Activated CD4-positive, alpha-beta T cell treated with anti-CD3 and anti-CD28 coated beads for 36 hours (primary cell): ENCODE data around the gene RDH5. TPM values are rescaled to one million over a fixed set of nuclear protein-coding genes. Genes with fewer than 3 reads are reported as not detected.

Experiments
- ATAC-seq: fragments of 200-7000 bp; cut with Tn5 transposase; one replicate; pipeline ENCODE4 v1.10.0; 2021; ENCODE audit warnings: mild to moderate bottlenecking, moderate library complexity
- CTCF ChIA-PET: fragments of 350-600 bp; sonication (Branson Sonifier 250); formaldehyde crosslinking; loops from one replicate; lab custom pipeline; 2021; ENCODE audit warnings: antibody characterized with exemption; lab: Charles Lee
- POLR2A ChIA-PET: fragments of 350-600 bp; sonication (Branson Sonifier 250); formaldehyde crosslinking; loops from one replicate; lab custom pipeline; 2021; ENCODE audit warnings: antibody characterized with exemption, inconsistent platforms; lab: Charles Lee
- DNase-seq: peaks from one replicate; pipeline ENCODE4 v3.0.0-alpha.2; 2020
- H3K27ac Mint-ChIP-seq: one replicate; pipeline ENCODE4 v1.8.0; 2021; ENCODE audit warnings: mixed read lengths
- H3K27me3 Mint-ChIP-seq: one replicate; pipeline ENCODE4 v1.8.0; 2021; ENCODE audit warnings: mixed read lengths
- H3K36me3 Mint-ChIP-seq: one replicate; pipeline ENCODE4 v1.8.0; 2021; ENCODE audit warnings: low read depth, mixed read lengths
- H3K4me1 Mint-ChIP-seq: one replicate; pipeline ENCODE4 v1.8.0; 2021; ENCODE audit warnings: mixed read lengths
- H3K4me3 Mint-ChIP-seq: one replicate; pipeline ENCODE4 v1.8.0; 2021; ENCODE audit warnings: mild to moderate bottlenecking, moderate library complexity, mixed read lengths
- H3K9me3 Mint-ChIP-seq: one replicate; pipeline ENCODE4 v1.8.0; 2021; ENCODE audit warnings: low read depth, mixed read lengths
- intact Hi-C, 2 experiments: fragments of 100-400 bp; cut with DNase I in 1 of 2; cut with micrococcal nuclease in 1 of 2; formaldehyde crosslinking; loops; one replicate each; pipeline versions ENCODE4 v1.14.2 to v1.15.1; 2022 to 2024; cut with DNase I, micrococcal nuclease
- total RNA-seq, 2 experiments: library from RNA; stranded (reverse); gene quantifications; one replicate each; pipeline ENCODE4 v1.2.3, GENCODE V29; 2021

Gene RDH5
- total RNA-seq: 10 to 100 TPM in 1 of 2 experiments, 1 to 10 TPM in 1; 9.6 to 12.2 TPM

DNA sequence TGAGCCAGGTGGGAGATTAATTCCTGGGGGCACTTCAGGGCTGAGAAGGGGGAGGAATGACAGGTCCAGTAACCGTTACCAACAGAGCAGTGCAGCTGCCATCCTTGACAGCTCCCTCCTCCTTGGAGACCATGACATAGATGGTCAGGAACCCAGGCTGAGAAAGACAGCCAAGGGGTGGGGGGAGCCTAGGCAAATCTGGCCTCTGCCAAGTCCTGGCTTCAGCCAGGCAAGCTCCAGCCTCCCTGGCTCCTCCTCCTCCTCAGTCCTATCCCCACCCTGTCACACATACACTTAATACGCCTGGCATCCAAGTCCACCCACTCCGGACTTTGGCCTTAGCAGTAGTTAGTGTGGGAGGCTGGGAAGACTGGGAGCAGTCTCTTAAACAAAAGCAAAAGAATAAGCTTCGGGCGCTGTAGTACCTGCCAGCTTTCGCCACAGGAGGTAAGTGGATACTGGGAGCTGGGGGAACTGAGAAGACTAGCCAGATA is at the start of gene RDH5:
RDH5 (plus strand) TSS at position 323 of the 494 bp plus-strand sequence. CDS start 792 bp downstream, outside the sequence.
- peak within 1 kb of the TSS; percentile 13 for H3K27ac Mint-ChIP-seq
- ATAC-seq (no peak), DNase-seq (no peak)
- peaks cover 7% of the 10 kb centered on the region for H3K36me3 Mint-ChIP-seq
- H3K27me3 Mint-ChIP-seq: peaks cover 2% of the 10 kb centered on the region
- CTCF ChIA-PET: interaction anchor here (0.6 to 6.6 kb wide), 6 partner anchors 10 to 1963 kb away, joined by 3 to 67 read pairs (median 3); partner anchors contain the start of gene CD63
- POLR2A ChIA-PET: no interaction called here
- no peak within 1 kb of the TSS for H3K4me3 Mint-ChIP-seq
- intact Hi-C loops: no loop called here
- peaks cover 33% of the 10 kb centered on the region for H3K4me1 Mint-ChIP-seq
- no peaks in the 10 kb centered on the region for H3K9me3 Mint-ChIP-seq

GRCh38 chr12:55671746-55672145 is 48.4 kb upstream of the RDH5 start:
- H3K4me3 Mint-ChIP-seq: no peak overlapping the region
- no peaks in the 10 kb centered on the region for H3K4me1 Mint-ChIP-seq
- no peaks in the 10 kb centered on the region for H3K36me3 Mint-ChIP-seq
- DNase-seq (no peak), ATAC-seq (no peak)
- no peaks in the 10 kb centered on the region for H3K9me3 Mint-ChIP-seq
- POLR2A ChIA-PET: no interaction called here
- peaks cover 12% of the 10 kb centered on the region for H3K27me3 Mint-ChIP-seq
- CTCF ChIA-PET: interaction anchor here (0.8 kb wide), 1 partner anchor 17 kb away, joined by 4 read pairs; no protein-coding TSS in a partner anchor
- intact Hi-C loops: no loop called here
- H3K27ac Mint-ChIP-seq: no peak overlapping the region

GRCh38 chr12:55673638-55674037 is 46.6 kb upstream of the RDH5 start:
- no peak for ATAC-seq
- peaks cover 12% of the 10 kb centered on the region for H3K27me3 Mint-ChIP-seq
- no peaks in the 10 kb centered on the region for H3K9me3 Mint-ChIP-seq
- no peaks in the 10 kb centered on the region for H3K4me1 Mint-ChIP-seq
- POLR2A ChIA-PET: no interaction called here
- DNase-seq: no peak
- CTCF ChIA-PET: interaction anchor here (0.6 to 2.8 kb wide), 5 partner anchors 17 to 1501 kb away, joined by 3 to 13 read pairs (median 3); no protein-coding TSS in a partner anchor
- H3K36me3 Mint-ChIP-seq: no peaks in the 10 kb centered on the region
- no peak overlapping the region for H3K27ac Mint-ChIP-seq
- no peak overlapping the region for H3K4me3 Mint-ChIP-seq
- intact Hi-C loops: no loop called here

DNA sequence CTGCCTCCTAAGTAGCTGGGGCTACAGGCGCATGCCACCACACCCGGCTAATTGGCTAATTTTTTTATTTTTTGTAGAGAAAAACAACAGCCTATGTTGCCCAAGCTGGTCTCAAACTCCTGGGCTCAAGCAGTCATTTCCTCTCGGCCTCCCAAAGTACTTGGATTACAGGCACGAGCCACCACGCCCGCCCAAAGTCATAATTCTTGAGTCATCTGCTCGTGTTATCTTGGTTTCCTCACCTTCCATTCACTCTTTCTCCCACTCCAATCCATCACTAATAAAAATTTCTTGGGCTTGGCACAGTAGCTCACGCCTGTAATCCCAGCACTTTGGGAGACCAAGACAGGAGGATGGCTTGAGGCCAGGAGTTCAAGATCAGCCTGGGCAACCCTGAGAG is 44.5 kb upstream of the RDH5 start:
- intact Hi-C loops: no loop called here
- Mint-ChIP-seq H3K27ac (no peak overlapping the region), H3K27me3 (peaks cover 22% of the 10 kb centered on the region), H3K9me3 (no peaks in the 10 kb centered on the region), H3K36me3 (no peaks in the 10 kb centered on the region), H3K4me1 (no peaks in the 10 kb centered on the region), H3K4me3 (no peak overlapping the region)
- ChIA-PET CTCF (interaction anchor here (2.8 kb wide), 1 partner anchor 19 kb away, joined by 13 read pairs; no protein-coding TSS in a partner anchor), POLR2A (no interaction called here)
- no peak for ATAC-seq
- DNase-seq: no peak

GRCh38 chr12:55676707-55677106 is 43.5 kb upstream of the RDH5 start:
- intact Hi-C loops: no loop called here
- Mint-ChIP-seq H3K27me3 (peaks cover 30% of the 10 kb centered on the region), H3K36me3 (no peaks in the 10 kb centered on the region), H3K4me3 (no peak overlapping the region), H3K9me3 (no peaks in the 10 kb centered on the region), H3K4me1 (peaks cover 9% of the 10 kb centered on the region), H3K27ac (no peak overlapping the region)
- no peak for ATAC-seq
- POLR2A ChIA-PET: interaction anchor here (0.5 kb wide), 1 partner anchor 12 kb away, joined by 3 read pairs; no protein-coding TSS in a partner anchor
- no peak for DNase-seq
- CTCF ChIA-PET: interaction anchor here (1.0 kb wide), 1 partner anchor 20 kb away, joined by 3 read pairs; no protein-coding TSS in a partner anchor

- ChIA-PET CTCF (no interaction called here), POLR2A (no interaction called here)
- no peak for DNase-seq
- intact Hi-C loops: no loop called here
- peaks cover 30% of the 10 kb centered on the region for H3K27me3 Mint-ChIP-seq
- ATAC-seq: no peak
- H3K9me3 Mint-ChIP-seq: no peaks in the 10 kb centered on the region
- H3K27ac Mint-ChIP-seq: no peak overlapping the region
- H3K36me3 Mint-ChIP-seq: no peaks in the 10 kb centered on the region
- peaks cover 9% of the 10 kb centered on the region for H3K4me1 Mint-ChIP-seq
- H3K4me3 Mint-ChIP-seq: no peak overlapping the region
These were observed 40.5 kb upstream of the RDH5 start for GRCh38 chr12:55679691-55680090.

DNA sequence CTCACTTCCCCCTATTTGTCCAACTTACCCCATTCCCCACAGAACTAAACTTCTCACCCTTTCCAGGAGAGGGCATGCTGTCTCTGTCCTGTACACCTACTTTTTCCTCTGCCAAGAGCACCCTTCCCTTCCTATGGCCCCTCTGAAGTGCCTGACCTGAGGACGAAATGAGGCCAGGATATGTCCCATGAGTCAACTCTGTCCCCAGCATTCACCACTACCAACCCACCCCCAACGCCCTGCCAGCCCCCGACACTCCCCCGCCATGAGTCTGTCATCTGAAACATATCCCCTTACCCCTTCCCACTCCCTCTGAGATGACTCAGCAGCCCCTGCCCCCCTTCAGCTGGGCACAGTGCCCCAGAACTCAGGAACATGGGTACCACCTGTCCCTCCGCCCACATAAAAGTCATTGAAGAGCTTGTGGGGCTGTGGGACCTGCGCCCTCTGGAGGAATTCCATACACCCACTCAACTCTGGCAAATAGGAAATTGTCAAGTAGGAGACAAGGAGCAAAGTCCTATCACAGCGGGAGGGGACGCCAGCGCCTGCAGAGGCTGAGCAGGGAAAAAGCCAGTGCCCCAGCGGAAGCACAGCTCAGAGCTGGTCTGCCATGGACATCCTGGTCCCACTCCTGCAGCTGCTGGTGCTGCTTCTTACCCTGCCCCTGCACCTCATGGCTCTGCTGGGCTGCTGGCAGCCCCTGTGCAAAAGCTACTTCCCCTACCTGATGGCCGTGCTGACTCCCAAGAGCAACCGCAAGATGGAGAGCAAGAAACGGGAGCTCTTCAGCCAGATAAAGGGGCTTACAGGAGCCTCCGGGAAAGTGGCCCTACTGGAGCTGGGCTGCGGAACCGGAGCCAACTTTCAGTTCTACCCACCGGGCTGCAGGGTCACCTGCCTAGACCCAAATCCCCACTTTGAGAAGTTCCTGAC is 38.8 kb upstream of the RDH5 start:
- intact Hi-C loops: no loop called here
- no peak overlapping the region for H3K4me3 Mint-ChIP-seq
- ChIA-PET POLR2A (interaction anchor here (0.6 kb wide), 1 partner anchor 31 kb away, joined by 8 read pairs; no protein-coding TSS in a partner anchor), CTCF (interaction anchor here (0.7 to 1.4 kb wide), 2 partner anchors 34 to 56 kb away, joined by 3 to 4 read pairs; partner anchors contain the start of gene BLOC1S1)
- H3K27ac Mint-ChIP-seq: no peak overlapping the region
- no peak for DNase-seq
- H3K27me3 Mint-ChIP-seq: peaks cover 26% of the 10 kb centered on the region
- no peaks in the 10 kb centered on the region for H3K9me3 Mint-ChIP-seq
- H3K36me3 Mint-ChIP-seq: no peaks in the 10 kb centered on the region
- H3K4me1 Mint-ChIP-seq: peaks cover 9% of the 10 kb centered on the region
- peak; percentile 57 for ATAC-seq

DNA sequence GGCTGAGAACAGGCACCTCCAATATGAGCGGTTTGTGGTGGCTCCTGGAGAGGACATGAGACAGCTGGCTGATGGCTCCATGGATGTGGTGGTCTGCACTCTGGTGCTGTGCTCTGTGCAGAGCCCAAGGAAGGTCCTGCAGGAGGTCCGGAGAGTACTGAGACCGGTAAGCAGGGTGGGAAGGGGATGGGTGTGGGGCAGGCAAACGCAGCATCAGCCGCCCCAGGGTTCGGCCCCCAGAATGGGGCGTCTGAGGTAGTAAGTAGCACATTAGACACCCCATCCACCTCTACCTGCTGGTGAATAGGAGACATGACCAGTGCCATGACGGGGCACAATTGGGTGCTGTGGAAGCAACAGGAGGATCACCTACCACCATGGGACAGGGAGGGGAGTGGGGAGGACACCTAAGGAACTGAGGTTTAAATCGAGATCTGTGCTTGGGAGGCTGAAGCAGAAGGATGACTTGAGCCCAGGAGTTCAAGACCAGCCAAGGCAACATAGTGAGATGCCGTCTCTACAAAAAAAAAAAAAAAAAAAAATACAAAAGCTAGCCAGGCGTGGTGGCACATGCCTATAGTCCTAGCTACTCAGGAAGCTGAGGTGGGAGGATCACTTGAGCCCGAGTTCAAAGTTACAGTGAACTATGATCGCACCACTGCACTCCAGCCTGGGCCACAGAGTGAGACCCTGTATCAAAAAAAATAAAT is 38.0 kb upstream of the RDH5 start:
- CTCF ChIA-PET: interaction anchor here (0.7 to 1.4 kb wide), 3 partner anchors 33 to 493 kb away, joined by 3 to 4 read pairs (median 3); partner anchors contain the start of gene BLOC1S1
- Mint-ChIP-seq H3K27ac (no peak overlapping the region), H3K27me3 (peaks cover 24% of the 10 kb centered on the region), H3K4me3 (no peak overlapping the region), H3K9me3 (no peaks in the 10 kb centered on the region), H3K4me1 (peaks cover 11% of the 10 kb centered on the region), H3K36me3 (no peaks in the 10 kb centered on the region)
- DNase-seq: no peak
- POLR2A ChIA-PET: no interaction called here
- ATAC-seq: no peak
- intact Hi-C loops: no loop called here

DNA sequence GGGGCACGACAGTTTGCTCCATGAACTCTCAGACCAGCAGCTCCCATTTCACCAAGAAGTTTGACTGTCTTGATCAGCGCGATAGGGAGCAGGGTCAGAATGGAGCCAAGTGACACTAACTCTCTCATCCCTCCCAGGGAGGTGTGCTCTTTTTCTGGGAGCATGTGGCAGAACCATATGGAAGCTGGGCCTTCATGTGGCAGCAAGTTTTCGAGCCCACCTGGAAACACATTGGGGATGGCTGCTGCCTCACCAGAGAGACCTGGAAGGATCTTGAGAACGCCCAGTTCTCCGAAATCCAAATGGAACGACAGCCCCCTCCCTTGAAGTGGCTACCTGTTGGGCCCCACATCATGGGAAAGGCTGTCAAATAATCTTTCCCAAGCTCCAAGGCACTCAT is 36.5 kb upstream of the RDH5 start:
- H3K9me3 Mint-ChIP-seq: no peaks in the 10 kb centered on the region
- CTCF ChIA-PET: no interaction called here
- H3K4me1 Mint-ChIP-seq: peaks cover 16% of the 10 kb centered on the region
- H3K27me3 Mint-ChIP-seq: peaks cover 24% of the 10 kb centered on the region
- H3K36me3 Mint-ChIP-seq: no peaks in the 10 kb centered on the region
- intact Hi-C loops: no loop called here
- POLR2A ChIA-PET: no interaction called here
- ATAC-seq (no peak), DNase-seq (no peak)
- no peak overlapping the region for H3K27ac Mint-ChIP-seq
- H3K4me3 Mint-ChIP-seq: no peak overlapping the region

GRCh38 chr12:55684761-55685370 is 35.3 kb upstream of the RDH5 start:
- H3K36me3 Mint-ChIP-seq: no peaks in the 10 kb centered on the region
- H3K4me1 Mint-ChIP-seq: peaks cover 16% of the 10 kb centered on the region
- intact Hi-C loops: no loop called here
- no peak for DNase-seq
- ChIA-PET POLR2A (no interaction called here), CTCF (no interaction called here)
- no peaks in the 10 kb centered on the region for H3K9me3 Mint-ChIP-seq
- no peak for ATAC-seq
- H3K4me3 Mint-ChIP-seq: no peak overlapping the region
- peaks cover 16% of the 10 kb centered on the region for H3K27me3 Mint-ChIP-seq
- no peak overlapping the region for H3K27ac Mint-ChIP-seq

DNA sequence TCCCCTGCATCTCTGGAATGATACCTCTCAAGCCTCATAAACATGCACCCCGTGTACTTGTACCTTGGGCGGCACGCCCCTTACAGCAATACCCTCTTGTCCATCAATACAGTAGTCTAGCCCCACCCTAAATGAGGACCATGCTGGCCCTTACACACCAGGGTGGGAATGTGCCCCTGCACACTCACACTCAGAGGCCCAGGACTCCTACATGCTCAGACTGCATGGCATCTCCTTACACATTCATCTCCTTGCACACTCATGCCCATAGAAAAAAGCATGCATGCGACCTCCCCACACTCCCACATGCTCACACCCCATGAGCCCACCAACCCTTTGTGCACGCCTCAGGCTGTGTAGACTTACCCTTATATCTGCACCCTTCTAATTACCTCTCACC is 34.5 kb upstream of the RDH5 start:
- no peak for ATAC-seq
- no peaks in the 10 kb centered on the region for H3K9me3 Mint-ChIP-seq
- intact Hi-C loops: no loop called here
- DNase-seq: no peak
- POLR2A ChIA-PET: no interaction called here
- no peaks in the 10 kb centered on the region for H3K36me3 Mint-ChIP-seq
- H3K4me1 Mint-ChIP-seq: peaks cover 16% of the 10 kb centered on the region
- H3K27me3 Mint-ChIP-seq: peaks cover 14% of the 10 kb centered on the region
- CTCF ChIA-PET: no interaction called here
- H3K4me3 Mint-ChIP-seq: no peak overlapping the region
- no peak overlapping the region for H3K27ac Mint-ChIP-seq
